SJCRH30 (cell line): Measurements from ENCODE around the gene C5AR1. TPM values are rescaled to one million over a fixed set of nuclear protein-coding genes. Genes with fewer than 3 reads are reported as not detected.
A peak's percentile ranks its signal among the peaks of the same experiment; 100 is the strongest.
"Not testable (repeated sequence)": the region's sequence is repeated elsewhere in the genome, so short reads cannot be mapped to it uniquely, and the experiment has no call there.

Source experiments
- DNase-seq, 2 experiments: peaks; one replicate each; pipeline ENCODE4 v3.0.0-alpha.2; 2015 to 2020
- H3K27ac ChIP-seq: fragments of 250-450 bp; sonication (Bioruptor Pico); 2 replicates; pipeline ENCODE4 v1.5.1; 2020; ENCODE audit warnings: mild to moderate bottlenecking, moderate library complexity
- H3K27me3 ChIP-seq: fragments of 250-450 bp; sonication (Bioruptor Pico); 2 replicates; pipeline ENCODE4 v1.5.1; 2020; ENCODE audit warnings: mild to moderate bottlenecking, moderate library complexity
- H3K36me3 ChIP-seq: fragments of 250-450 bp; sonication (Bioruptor Pico); 2 replicates; pipeline ENCODE4 v1.5.1; 2020; ENCODE audit warnings: mild to moderate bottlenecking, moderate library complexity
- H3K4me1 ChIP-seq: fragments of 250-450 bp; sonication (Bioruptor Pico); 2 replicates; pipeline ENCODE4 v1.5.1; 2020; ENCODE audit warnings: mild to moderate bottlenecking, moderate library complexity
- H3K4me3 ChIP-seq: fragments of 250-450 bp; sonication (Bioruptor Pico); 2 replicates; pipeline ENCODE4 v1.5.1; 2020; ENCODE audit warnings: mild to moderate bottlenecking, moderate library complexity
- H3K9me3 ChIP-seq: fragments of 250-450 bp; sonication (Bioruptor Pico); replicated peaks from 2 replicates; pipeline ENCODE4 v1.5.1; 2020; ENCODE audit warnings: mild to moderate bottlenecking, moderate library complexity
- total RNA-seq: library from RNA; depleted of rRNA; stranded (reverse); fragments of >200 nt; shearing (Covaris generic); gene quantifications from 2 replicates; pipeline ENCODE4 v1.2.3, GENCODE V29; 2014

Gene C5AR1
- total RNA-seq, 1 experiment from 2014 or later = not detected

DNA sequence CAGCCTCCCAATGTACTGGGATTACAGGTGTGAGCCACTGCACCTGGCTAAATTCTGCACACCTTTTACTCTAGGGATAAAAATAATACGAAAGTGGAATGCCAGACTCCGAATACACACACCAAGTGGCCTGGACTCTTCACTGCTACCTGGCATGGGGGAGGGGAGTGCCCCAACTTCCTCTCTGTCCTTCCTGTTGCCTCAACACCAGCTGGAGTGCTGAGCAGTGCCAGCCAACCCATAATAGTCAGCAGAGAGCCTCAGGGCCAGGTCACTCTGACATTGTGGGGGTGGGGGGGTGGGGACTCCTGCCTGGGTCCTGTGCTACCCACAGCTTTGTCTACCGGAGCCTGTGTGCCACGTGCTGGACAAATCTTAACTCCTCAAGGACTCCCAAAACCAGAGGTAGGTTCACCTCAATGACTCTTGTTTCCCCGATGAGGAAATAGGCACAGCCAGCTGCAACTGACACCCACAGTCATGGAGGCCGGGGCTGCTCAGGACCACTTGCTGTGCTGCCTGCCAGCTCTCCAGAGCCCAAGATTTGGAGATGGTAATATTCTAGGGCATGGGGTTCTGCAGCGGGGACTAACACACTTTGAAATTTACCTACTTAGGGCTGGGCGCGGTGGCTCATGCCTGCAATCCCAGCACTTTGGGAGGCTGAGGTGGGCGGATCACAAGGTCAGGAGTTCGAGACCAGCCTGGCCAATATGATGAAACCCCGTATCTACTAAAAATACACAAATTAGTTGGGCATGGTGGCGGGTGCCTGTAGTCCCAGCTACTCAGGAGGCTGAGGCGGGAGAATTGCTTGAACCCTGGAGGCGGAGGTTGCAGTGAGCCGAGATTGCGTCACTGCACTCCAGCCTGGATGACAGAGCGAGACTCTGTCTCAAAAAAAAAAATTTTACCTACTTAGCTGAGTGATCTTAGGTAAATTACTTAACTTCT, 27.4 kb downstream of the C5AR1 start:
- not testable (repeated sequence) for H3K4me1 ChIP-seq, H3K27ac ChIP-seq, H3K27me3 ChIP-seq, H3K36me3 ChIP-seq, H3K9me3 ChIP-seq, DNase-seq, H3K4me3 ChIP-seq

- Histone ChIP-seq H3K4me1 (no peaks in the 10 kb centered on the region), H3K36me3 (no peaks in the 10 kb centered on the region), H3K4me3 (no peak overlapping the region), H3K9me3 (no peaks in the 10 kb centered on the region), H3K27ac (no peak overlapping the region), H3K27me3 (no peaks in the 10 kb centered on the region; the same call in 1 of the 2 replicates)
- no peak for DNase-seq
Observed at GRCh38 chr19:47339196-47339880, 29.7 kb downstream of the C5AR1 start.

DNA sequence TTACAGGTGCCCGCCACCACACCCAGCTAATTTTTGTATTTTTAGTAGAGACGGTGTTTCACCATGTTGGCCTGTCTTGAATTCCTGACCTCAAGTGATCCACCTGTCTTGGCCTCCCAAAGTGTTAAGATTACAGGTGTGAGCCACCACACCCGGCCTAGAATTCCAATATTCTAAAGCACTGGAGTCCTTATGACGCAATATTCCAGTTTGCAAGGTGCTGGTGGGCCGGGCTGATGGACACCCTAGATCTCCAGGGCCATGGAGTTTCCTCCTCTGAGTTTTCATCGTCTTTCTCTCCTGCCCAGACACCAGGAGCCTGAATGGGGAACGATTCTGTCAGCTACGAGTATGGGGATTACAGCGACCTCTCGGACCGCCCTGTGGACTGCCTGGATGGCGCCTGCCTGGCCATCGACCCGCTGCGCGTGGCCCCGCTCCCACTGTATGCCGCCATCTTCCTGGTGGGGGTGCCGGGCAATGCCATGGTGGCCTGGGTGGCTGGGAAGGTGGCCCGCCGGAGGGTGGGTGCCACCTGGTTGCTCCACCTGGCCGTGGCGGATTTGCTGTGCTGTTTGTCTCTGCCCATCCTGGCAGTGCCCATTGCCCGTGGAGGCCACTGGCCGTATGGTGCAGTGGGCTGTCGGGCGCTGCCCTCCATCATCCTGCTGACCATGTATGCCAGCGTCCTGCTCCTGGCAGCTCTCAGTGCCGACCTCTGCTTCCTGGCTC, 31.0 kb downstream of the C5AR1 start:
- no peaks in the 10 kb centered on the region for H3K4me1 ChIP-seq
- no peak for DNase-seq
- no peak overlapping the region for H3K27ac ChIP-seq
- no peak overlapping the region for H3K4me3 ChIP-seq
- H3K36me3 ChIP-seq = no peaks in the 10 kb centered on the region
- no peaks in the 10 kb centered on the region for H3K9me3 ChIP-seq
- H3K27me3 ChIP-seq = no peaks in the 10 kb centered on the region; the same call in 1 of the 2 replicates

GRCh38 chr19:47341734-47342133, 32.1 kb downstream of the C5AR1 start:
- Histone ChIP-seq H3K4me1 (no peaks in the 10 kb centered on the region), H3K36me3 (no peaks in the 10 kb centered on the region), H3K27me3 (no peaks in the 10 kb centered on the region), H3K9me3 (no peaks in the 10 kb centered on the region), H3K27ac (no peak overlapping the region), H3K4me3 (no peak overlapping the region)
- DNase-seq = no peak

DNA sequence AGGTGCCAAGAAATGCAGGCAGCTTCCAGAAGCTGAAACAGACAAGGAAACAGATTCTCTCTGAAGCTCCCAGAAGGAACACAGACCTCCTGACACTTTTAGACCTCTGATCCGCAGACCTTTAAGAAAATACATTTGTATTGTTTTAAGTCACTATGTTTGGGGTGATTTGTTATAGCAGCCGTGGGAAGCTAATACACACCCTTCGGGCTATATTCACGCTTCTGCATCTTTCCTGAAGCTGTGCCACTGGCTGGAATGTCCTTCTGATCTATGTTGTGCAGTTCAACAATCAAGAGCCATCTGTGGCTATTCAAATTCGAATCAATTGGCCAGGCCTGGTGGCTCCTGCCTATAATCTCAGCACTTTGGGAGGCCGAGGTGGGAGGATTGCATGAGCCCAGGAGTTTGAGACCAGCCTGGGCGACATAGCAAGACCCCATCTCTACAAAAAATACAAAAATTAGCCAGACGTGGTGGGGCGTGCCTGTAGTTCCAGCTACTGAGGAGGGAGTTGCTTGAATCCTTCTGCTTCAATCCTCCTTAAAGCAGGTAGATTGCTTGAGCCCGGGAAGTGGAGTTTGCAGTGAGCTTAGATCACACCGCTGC, 33.6 kb downstream of the C5AR1 start:
- H3K9me3 ChIP-seq = no peaks in the 10 kb centered on the region
- no peak for DNase-seq
- no peak overlapping the region for H3K27ac ChIP-seq
- H3K36me3 ChIP-seq = no peaks in the 10 kb centered on the region
- H3K27me3 ChIP-seq = no peaks in the 10 kb centered on the region
- H3K4me1 ChIP-seq = no peaks in the 10 kb centered on the region
- no peak overlapping the region for H3K4me3 ChIP-seq

DNA sequence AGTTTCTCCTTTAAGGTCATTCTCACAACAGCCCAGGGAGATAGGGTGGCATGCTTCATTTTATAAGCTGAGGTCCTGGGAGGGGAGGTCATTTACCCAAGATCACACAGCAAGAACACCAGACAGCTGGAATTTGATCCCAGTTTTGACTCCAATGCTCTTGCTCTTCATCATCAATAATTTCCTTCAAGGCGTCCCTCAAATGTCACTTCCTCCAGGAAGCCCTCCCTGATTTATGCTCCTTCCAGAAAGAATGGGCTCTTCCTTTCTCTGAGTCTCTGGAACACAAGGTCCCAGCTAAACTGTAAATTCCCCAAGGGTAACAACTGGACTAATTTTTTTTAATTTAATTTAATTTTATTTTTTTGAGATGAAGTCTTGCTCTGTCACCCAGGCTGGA, 34.8 kb downstream of the C5AR1 start:
- no peak for DNase-seq
- H3K36me3 ChIP-seq = no peaks in the 10 kb centered on the region
- no peak overlapping the region for H3K27ac ChIP-seq
- H3K4me3 ChIP-seq = no peak overlapping the region
- peaks cover 3% of the 10 kb centered on the region; the same call in 1 of the 2 replicates for H3K4me1 ChIP-seq
- H3K9me3 ChIP-seq = no peaks in the 10 kb centered on the region
- H3K27me3 ChIP-seq = no peaks in the 10 kb centered on the region

- H3K36me3 ChIP-seq, H3K4me1 ChIP-seq, H3K27me3 ChIP-seq, H3K4me3 ChIP-seq, H3K27ac ChIP-seq, DNase-seq, H3K9me3 ChIP-seq: not testable (repeated sequence)
Observed at GRCh38 chr19:47346024-47346423, 36.4 kb downstream of the C5AR1 start.

- Histone ChIP-seq H3K27me3 (no peaks in the 10 kb centered on the region), H3K9me3 (no peaks in the 10 kb centered on the region), H3K4me1 (peaks cover 3% of the 10 kb centered on the region; the same call in 1 of the 2 replicates), H3K27ac (peak within 1 kb of the TSS; percentile 13; the same call in 1 of the 2 replicates), H3K4me3 (peak within 1 kb of the TSS; percentile 71), H3K36me3 (peaks cover 25% of the 10 kb centered on the region)
- DNase-seq = peak; percentile 98 to 99
Observed at GRCh38 chr19:47348819-47349795, 39.4 kb downstream of the C5AR1 start, which contains the start of gene DHX34. Gene DHX34 (plus strand): TSS chr19:47349315. CDS start chr19:47353031, 3,716 bp downstream.

DNA sequence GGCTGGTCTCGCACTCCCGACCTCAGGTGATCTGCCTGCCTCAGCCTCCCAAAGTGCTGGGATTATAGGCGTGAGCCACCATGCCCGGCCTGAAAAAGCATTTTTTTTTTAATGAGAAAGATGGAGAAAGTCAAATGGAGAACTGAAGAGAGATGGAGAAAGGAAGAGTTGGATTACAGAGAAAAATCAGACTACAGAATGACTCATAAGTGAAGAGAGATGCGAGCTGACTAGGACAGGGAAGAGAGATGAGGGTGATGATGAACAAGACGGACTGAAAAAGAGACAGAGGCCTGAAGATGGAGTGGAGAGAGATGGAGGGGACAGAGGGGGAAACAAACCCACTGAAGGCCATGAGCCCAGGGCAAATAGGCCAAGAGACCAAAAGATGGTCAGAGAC, 41.0 kb downstream of the C5AR1 start:
- Histone ChIP-seq H3K9me3 (no peaks in the 10 kb centered on the region), H3K4me1 (peaks cover 3% of the 10 kb centered on the region; the same call in 1 of the 2 replicates), H3K27me3 (no peaks in the 10 kb centered on the region), H3K27ac (no peak overlapping the region), H3K4me3 (no peak overlapping the region), H3K36me3 (peaks cover 40% of the 10 kb centered on the region)
- DNase-seq = no peak

- Histone ChIP-seq H3K36me3 (peaks cover 47% of the 10 kb centered on the region), H3K27me3 (no peaks in the 10 kb centered on the region), H3K9me3 (no peaks in the 10 kb centered on the region), H3K27ac (no peak overlapping the region), H3K4me1 (peaks cover 3% of the 10 kb centered on the region; the same call in 1 of the 2 replicates), H3K4me3 (no peak overlapping the region)
- peak in 1 of 2 experiments; percentile 13 for DNase-seq
Observed at GRCh38 chr19:47351548-47351947, 41.9 kb downstream of the C5AR1 start.

GRCh38 chr19:47352095-47352494, 42.4 kb downstream of the C5AR1 start:
- Histone ChIP-seq H3K27ac (no peak overlapping the region), H3K36me3 (peaks cover 53% of the 10 kb centered on the region), H3K9me3 (no peaks in the 10 kb centered on the region), H3K4me3 (no peak overlapping the region), H3K4me1 (peaks cover 3% of the 10 kb centered on the region; the same call in 1 of the 2 replicates), H3K27me3 (no peaks in the 10 kb centered on the region)
- no peak for DNase-seq

- Histone ChIP-seq H3K9me3 (no peaks in the 10 kb centered on the region), H3K36me3 (peaks cover 65% of the 10 kb centered on the region), H3K4me3 (no peak overlapping the region), H3K27ac (no peak overlapping the region), H3K27me3 (no peaks in the 10 kb centered on the region), H3K4me1 (peaks cover 3% of the 10 kb centered on the region; the same call in 1 of the 2 replicates)
- no peak for DNase-seq
Observed at GRCh38 chr19:47353307-47353712, 43.6 kb downstream of the C5AR1 start.

DNA sequence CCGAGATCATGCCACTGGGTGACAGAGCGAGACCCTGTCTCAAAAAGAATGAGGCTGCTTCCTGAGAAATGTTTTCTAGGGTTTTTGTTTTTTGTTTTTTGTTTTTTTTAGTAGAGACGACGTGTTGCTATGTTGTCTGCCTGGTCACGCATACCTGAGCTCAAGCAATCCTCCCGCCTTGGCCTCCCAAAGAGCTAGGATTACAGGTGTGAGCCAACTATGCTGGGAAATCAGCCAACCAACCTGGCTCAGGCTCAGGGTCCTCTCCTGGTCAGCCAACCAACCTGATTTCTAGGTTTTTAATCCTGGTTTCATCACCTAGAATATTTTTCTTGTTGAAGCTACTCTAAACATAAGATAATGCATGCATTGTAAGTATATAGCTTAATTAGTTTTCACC, 47.2 kb downstream of the C5AR1 start:
- H3K27me3 ChIP-seq = no peaks in the 10 kb centered on the region
- H3K27ac ChIP-seq = no peak overlapping the region

More for the DNA sequence above, 47.2 kb downstream of the C5AR1 start:
- Histone ChIP-seq H3K4me1 (no peaks in the 10 kb centered on the region), H3K36me3 (peaks cover 89% of the 10 kb centered on the region), H3K4me3 (no peak overlapping the region), H3K9me3 (no peaks in the 10 kb centered on the region)
- no peak for DNase-seq
